ENCODE data around the gene KERA.

The KERA gene

DNA sequence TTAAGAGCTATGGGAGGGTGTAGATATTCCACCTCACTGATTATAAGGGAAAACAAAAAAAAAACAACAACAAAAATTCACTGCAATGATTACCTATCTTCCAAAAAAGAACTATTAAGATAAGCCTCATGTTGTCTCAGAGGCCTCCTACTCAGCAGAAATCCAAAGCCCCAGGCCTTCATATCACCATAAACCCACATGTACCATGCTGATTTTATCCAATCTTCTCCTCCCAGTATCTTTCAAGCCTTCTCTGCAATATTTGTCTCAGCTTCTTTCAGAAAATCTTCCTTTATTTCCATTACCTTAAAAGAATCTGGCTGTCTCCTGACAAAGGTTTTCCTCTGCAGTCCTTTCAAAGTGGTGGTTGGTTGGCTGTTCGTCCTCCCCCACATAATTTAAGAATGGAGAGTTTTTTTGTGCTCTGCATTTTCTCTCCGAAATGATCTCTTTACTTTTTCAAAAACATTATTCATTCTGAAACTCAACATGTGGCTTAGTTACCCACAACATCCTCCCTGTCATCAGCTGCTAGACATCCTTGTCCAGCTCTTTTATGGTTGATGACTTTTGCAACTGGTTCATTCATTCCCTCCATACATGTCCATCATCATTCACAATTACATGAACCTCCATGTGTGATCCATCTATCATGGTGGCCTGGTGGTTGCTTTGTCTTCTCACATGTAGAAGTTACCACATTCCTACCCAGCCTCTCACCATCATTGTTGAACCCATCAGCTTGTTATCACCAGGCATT is 50.1 kb downstream of the KERA start:
- no peak for DNase-seq

DNA sequence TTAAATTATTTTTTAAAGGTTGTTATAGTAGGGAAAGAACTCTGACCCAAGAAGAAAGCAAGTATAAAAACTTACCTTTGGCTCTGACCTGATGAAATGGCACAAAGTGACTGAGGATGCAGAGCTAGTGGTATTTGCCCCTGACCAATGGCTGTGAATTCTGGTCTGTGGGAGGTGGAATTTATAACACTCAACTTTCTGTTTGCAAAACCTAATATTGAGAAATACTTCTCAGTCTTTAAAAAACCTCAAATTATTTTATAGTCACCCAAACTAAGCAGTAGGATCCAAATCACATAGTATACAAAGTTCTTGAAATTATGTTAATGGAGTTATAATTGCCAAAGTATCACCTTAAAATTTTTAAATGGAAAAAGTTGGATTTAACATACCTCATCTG is 53.0 kb downstream of the KERA start, which contains the start of gene EPYC:
Gene EPYC, minus strand, starts transcription at position 101 of the 400 bp plus-strand sequence. CDS start 2,407 bp downstream, outside the sequence.
- DNase-seq: no peak

DNA sequence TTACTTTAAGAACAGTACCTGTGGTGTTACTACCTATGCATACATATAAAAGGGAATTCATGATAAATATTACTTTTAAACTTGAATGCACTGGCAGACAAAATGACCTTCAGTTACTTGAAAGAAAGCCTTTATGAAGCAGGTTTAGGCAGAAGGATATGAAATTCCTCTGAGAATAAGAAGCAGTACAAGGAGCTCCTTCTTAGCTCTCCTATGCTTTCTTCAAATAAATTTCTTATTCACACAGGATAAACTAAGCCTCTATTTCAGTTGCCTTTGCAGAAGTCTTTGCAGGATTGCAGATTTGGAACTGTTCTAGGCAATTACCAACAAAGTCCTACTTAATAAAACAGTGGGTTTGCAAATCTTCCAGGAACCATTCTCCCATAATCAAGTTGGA is 54.1 kb downstream of the KERA start:
- DNase-seq: no peak

DNA sequence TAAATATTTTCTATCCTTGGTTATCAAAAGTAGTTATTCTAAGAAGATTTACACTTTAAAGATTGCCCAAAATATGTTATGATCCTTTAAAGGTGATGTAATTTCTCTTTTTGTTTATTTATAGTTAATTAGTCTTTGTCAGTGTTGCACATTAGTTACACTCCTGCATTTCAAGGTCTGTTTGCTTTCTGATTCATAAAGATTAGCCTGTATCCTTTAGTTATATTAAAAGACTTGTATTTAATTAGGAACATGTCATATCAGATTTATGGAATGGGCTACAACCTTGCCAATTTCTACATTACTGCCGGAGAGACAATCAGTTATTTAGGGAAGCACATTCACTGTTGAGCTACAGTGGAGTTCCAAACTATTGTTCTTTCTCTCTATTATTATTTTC is 56.5 kb downstream of the KERA start:
- DNase-seq: no peak

Measured in NCI-H2227 treated with DMSO at 0.1 percent for 48 hours (cell line).